ENCODE results near the gene ALOX5. TPM values are rescaled to one million over a fixed set of nuclear protein-coding genes. Genes with fewer than 3 reads are reported as not detected.

ALOX5 gene
- total RNA-seq, 1 donor from 2014 or later = 222 TPM

DNA sequence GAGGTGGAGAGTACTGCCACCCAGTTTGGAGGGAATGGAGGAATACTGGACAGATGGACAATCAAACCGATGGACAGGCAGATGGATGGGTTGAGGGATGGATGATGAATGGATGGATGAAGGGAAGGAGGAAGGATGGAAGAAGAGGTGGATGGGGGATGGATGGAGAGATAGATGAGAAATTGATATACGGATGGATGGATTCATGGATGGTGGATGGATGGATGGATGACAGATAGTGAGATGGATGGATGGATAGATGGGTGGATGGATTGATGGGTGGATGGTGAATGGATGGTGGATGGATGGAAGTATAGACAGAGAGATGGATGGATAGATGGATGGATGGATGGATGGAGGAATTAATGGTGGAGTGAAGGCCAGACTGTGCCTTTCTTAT, 42.6 kb downstream of the ALOX5 start:
- DNase-seq (no peak), ATAC-seq (no peak)
- TF ChIP-seq, protein P1, sequence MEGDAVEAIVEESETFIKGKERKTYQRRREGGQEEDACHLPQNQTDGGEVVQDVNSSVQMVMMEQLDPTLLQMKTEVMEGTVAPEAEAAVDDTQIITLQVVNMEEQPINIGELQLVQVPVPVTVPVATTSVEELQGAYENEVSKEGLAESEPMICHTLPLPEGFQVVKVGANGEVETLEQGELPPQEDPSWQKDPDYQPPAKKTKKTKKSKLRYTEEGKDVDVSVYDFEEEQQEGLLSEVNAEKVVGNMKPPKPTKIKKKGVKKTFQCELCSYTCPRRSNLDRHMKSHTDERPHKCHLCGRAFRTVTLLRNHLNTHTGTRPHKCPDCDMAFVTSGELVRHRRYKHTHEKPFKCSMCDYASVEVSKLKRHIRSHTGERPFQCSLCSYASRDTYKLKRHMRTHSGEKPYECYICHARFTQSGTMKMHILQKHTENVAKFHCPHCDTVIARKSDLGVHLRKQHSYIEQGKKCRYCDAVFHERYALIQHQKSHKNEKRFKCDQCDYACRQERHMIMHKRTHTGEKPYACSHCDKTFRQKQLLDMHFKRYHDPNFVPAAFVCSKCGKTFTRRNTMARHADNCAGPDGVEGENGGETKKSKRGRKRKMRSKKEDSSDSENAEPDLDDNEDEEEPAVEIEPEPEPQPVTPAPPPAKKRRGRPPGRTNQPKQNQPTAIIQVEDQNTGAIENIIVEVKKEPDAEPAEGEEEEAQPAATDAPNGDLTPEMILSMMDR (IDR thresholded peaks at IDR 0.05) = no peak
- Histone ChIP-seq H3K9me3 (no peaks in the 10 kb centered on the region), H3K4me1 (peaks cover 44% of the 10 kb centered on the region), H3K36me3 (peaks cover 6% of the 10 kb centered on the region), H3K4me3 (no peak overlapping the region), H3K27ac (no peak overlapping the region), H3K27me3 (ENCODE audit: low read depth) (no peaks in the 10 kb centered on the region)
- intact Hi-C loops (cut with DNase I) = no loop called here

DNA sequence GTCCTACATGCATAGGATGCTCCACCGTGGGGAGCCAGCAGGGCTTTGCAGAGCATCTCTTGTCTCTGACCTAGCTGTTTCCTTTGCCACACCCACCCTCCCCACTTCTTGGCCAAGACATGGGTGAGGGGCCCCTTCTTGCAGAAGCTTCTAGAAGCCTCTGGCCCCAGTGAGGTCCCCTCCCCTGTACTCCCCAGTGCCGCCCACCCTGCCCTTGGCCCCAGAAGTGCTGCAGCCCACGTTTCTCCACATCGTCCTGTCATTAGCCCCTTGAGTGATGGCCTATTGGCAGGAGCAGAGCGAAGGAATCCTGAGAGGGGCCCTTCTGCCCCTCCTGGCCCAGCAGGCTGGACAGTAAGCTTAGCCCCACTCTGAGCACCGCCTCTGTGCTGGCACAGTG, 43.7 kb downstream of the ALOX5 start:
- H3K36me3 ChIP-seq = peaks cover 9% of the 10 kb centered on the region
- no peak for DNase-seq
- no peak overlapping the region for H3K4me3 ChIP-seq
- ATAC-seq = no peak
- no peaks in the 10 kb centered on the region for H3K27me3 ChIP-seq (ENCODE audit: low read depth)
- H3K4me1 ChIP-seq = peaks cover 48% of the 10 kb centered on the region
- H3K27ac ChIP-seq = peak overlapping the region; percentile 86
- intact Hi-C loops (cut with DNase I) = no loop called here
- TF ChIP-seq, protein P1 (IDR thresholded peaks at IDR 0.05) = no peak
- no peaks in the 10 kb centered on the region for H3K9me3 ChIP-seq

GRCh38 chr10:45418417-45418848, 44.4 kb downstream of the ALOX5 start:
- peak overlapping the region; percentile 60 for H3K4me3 ChIP-seq
- peak overlapping the region; percentile 86 for H3K27ac ChIP-seq
- intact Hi-C loops (cut with DNase I) = no loop called here
- peaks cover 48% of the 10 kb centered on the region for H3K4me1 ChIP-seq
- peaks cover 6% of the 10 kb centered on the region for H3K36me3 ChIP-seq
- no peaks in the 10 kb centered on the region for H3K9me3 ChIP-seq
- H3K27me3 ChIP-seq (ENCODE audit: low read depth) = no peaks in the 10 kb centered on the region
- no peak for ATAC-seq
- no peak for DNase-seq
- TF ChIP-seq, protein P1 (IDR thresholded peaks at IDR 0.05) = no peak

DNA sequence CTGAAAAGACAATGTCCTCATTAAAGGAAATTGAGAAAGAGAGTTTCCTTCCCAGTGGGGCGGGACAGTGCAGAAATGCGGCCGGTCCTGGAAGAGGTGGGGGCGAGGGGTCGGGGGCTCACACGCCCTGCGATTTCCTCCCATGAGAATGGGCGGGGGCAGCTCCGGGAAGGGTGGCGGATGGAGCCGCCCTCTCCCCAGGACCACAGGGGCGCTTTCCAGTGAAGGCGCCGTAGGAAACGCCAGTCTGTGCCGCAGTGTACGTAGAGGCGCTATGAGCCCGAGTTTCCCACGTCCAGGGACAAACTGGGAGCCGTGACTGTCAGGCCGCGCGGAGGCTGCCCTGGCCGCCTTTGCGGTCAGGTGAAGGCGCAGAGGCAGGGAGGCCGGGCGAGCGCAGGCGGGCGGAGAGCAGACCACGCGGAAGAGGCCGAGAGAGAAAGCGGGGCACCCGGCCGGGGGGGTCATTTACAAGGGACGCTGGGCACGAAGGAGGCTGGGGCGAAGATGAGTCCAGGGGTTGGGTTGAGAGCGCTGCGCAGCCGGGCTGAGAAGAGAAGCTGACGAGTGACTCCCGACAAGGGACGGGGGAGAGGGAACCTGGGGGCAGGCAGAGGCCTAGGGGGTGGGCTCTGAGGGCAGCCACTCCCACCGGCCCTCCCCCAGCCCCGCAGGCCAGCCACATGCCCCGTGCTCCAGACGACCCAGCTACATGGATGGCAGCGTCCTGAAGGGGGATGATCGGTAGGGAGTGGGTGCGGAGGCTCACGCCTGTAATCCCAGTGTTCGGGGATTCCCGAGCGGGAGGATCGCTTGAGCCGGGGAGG, 45.0 kb downstream of the ALOX5 start:
- ATAC-seq (peak; percentile 73 to 83), DNase-seq (peak; percentile 74)
- intact Hi-C loops (cut with DNase I) = no loop called here
- no peaks in the 10 kb centered on the region for H3K9me3 ChIP-seq
- H3K4me1 ChIP-seq = peaks cover 48% of the 10 kb centered on the region
- TF ChIP-seq, protein P1 (IDR thresholded peaks at IDR 0.05) = no peak
- H3K27ac ChIP-seq = peak overlapping the region; percentile 86
- peak overlapping the region; percentile 60 for H3K4me3 ChIP-seq
- H3K27me3 ChIP-seq (ENCODE audit: low read depth) = no peaks in the 10 kb centered on the region
- peaks cover 6% of the 10 kb centered on the region for H3K36me3 ChIP-seq

DNA sequence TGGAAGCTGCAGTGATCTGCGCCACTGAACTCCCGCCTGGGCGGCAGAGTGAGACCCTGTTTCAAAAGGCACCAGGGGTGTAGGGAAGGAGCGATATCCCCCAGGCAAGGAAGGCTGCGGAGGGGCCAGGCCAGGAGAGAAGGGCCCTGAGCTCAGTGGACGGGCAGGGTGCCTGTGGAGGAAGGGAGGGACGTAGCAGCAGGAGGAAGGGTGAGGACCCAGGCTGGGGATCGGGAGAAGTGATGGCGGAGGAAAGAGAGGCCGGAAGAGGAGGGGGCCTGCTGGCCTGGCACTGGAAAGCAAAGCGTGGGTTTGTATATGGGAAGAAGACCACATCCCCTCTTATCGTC, 45.6 kb downstream of the ALOX5 start:
- ATAC-seq = peak; percentile 23 to 25
- intact Hi-C loops (cut with DNase I) = no loop called here
- H3K4me1 ChIP-seq = peaks cover 51% of the 10 kb centered on the region
- no peaks in the 10 kb centered on the region for H3K9me3 ChIP-seq
- peak overlapping the region; percentile 86 for H3K27ac ChIP-seq
- DNase-seq = no peak
- H3K27me3 ChIP-seq (ENCODE audit: low read depth) = no peaks in the 10 kb centered on the region
- TF ChIP-seq, protein P1 (IDR thresholded peaks at IDR 0.05) = no peak
- peaks cover 6% of the 10 kb centered on the region for H3K36me3 ChIP-seq
- peak overlapping the region; percentile 60 for H3K4me3 ChIP-seq
